Gastrocnemius medialis (tissue), 4 donors: ENCODE results near the gene TGFA.

Experiments used
- CTCF ChIP-seq, 5 experiments: fragments of 450-650 bp in 3 of 5; fragments of 200-600 bp in 2 of 5; sonication (generic) in 2 of 5; IDR thresholded peaks in 4 of 5; conservative IDR thresholded peaks in 1 of 5; 1 replicate in 4 of 5; 2 replicates in 1 of 5; pipeline ENCODE4 v1.5.1; 2016 to 2019; ENCODE audit warnings: antibody characterized with exemption in 5 of 5, mild to moderate bottlenecking in 3 of 5, moderate library complexity in 3 of 5
- POLR2A ChIP-seq, 2 donors: fragments of 450-650 bp; IDR thresholded peaks; one replicate each; pipeline ENCODE4 v1.6.1; 2017; ENCODE audit warnings: antibody characterized with exemption in 2 of 2, mild to moderate bottlenecking in 2 of 2, moderate library complexity in 2 of 2

- TF ChIP-seq CTCF (IDR thresholded peaks at IDR 0.05 in 4 of 5, conservative IDR thresholded peaks at IDR 0.05 in 1 of 5) (no peak), POLR2A (IDR thresholded peaks at IDR 0.05) (no peak)
These were observed 85.5 kb downstream of the TGFA start for GRCh38 chr2:70467831-70468779.
